Pons (tissue), 1 donor: ENCODE data around the gene PAPSS1.
"Not testable (repeated sequence)": the region's sequence is repeated elsewhere in the genome, so short reads cannot be mapped to it uniquely, and the experiment has no call there.

Experiments used
- DNase-seq: peaks from one replicate; pipeline ENCODE4 v3.0.0-alpha.2; 2016; ENCODE audit warnings: low spot score

The PAPSS1 gene

GRCh38 chr4:107719922-107720722 is at the start of gene PAPSS1:
Gene PAPSS1, minus strand, starts transcription at chr4:107720234. Its CDS starts 55 bp downstream, at chr4:107720179.
- DNase-seq: peak; percentile 97

GRCh38 chr4:107760281-107760947 is 40.4 kb upstream of the PAPSS1 start:
- DNase-seq: no peak

DNA sequence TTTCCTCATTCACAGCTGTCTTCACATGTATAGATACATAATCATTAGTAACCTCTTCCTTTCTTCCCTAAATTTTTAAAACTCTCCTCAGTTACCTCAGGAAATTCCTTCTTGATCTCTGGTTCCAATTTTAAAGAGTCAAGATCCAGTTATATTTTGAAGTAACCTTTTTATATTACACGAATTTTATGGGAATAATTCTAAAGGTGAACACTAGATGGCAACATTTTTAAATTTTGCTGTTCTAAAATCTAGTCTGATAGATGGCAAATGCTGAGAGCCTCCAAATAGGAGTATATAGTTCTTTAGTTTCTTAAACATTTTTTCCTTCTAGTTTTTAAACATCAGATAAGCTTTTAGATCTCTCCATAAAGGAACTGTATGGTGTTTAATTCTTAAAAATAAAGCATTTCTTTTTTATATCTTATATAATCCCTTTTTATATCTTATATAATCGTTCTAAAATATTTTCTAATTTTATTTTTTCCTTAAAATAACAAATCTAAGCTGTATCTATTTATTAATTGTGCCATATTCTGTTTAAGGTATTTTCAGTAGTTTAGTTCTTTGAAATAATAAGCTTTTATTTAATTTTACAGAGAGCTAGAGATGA is 37.9 kb upstream of the PAPSS1 start:
- peak; percentile 46 for DNase-seq

- DNase-seq: no peak
Observed at GRCh38 chr4:107757283-107757682, 37.2 kb upstream of the PAPSS1 start.

DNA sequence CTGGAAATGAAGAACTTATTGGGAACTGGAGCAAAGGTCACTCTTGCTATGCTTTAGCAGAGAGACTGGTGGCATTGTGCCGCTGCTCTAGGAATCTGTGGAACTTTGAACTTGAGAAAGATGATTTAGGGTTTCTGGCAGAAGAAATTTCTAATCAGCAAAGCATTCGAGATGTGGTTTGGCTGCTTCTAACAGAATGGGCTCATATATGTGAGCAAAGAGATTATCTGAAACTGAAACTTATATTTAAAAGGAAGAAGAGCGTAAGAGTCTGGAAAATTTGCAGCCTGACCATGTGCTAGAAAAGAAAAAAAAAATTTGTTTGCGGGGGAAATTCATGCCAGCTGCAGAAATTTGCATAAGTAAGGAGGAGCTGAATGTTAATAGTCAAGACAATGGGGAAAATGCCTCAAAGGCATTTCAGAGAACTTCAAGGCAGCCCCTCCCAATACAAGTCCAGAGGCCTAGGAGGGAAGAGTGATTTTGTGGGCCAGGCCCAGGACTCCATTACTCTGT is 35.9 kb upstream of the PAPSS1 start:
- DNase-seq: no peak

- no peak for DNase-seq
Observed at GRCh38 chr4:107751670-107752069, 31.6 kb upstream of the PAPSS1 start.

- DNase-seq: no peak
Observed at GRCh38 chr4:107747748-107748486, 27.9 kb upstream of the PAPSS1 start.

DNA sequence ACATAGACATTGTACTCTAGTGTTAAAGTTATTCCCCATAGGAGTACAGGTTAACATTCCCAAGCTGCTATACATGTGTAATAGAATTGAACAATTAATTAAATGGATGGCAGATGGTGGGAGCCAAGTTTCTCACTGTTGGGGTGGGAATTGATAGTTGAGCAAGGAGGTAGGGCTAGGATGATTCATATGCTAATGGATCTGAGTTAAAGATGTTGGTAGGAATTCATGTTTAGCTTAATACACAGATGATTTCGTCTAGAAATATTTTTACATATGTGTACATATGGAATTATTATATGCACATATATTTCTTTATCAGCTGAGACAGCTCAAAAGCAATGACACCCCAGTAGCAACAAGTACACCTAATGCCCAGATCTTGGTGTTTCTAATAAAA is 26.1 kb upstream of the PAPSS1 start:
- no peak for DNase-seq

DNA sequence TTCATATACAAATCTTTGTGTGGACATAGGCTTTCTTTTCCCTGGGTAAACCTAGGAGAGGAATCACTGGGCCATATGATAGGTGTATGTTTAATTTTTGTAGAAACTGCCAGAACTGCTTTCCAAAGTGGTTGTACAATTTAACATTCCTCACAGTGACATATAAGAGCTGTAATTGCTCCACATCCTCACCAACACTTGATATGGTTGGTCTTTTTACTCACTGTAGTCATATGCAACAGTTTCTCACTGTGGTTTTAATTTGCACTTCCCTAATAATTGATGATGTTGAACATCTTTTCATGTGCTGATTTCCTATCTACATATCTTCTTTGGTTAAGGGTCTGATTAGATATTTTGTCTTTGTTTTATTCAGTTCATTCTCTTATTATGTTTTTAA is 24.5 kb upstream of the PAPSS1 start:
- no peak for DNase-seq

- no peak for DNase-seq
Observed at GRCh38 chr4:107743532-107743931, 23.5 kb upstream of the PAPSS1 start.

GRCh38 chr4:107742791-107743190 is 22.8 kb upstream of the PAPSS1 start:
- DNase-seq: no peak

GRCh38 chr4:107742196-107742595 is 22.2 kb upstream of the PAPSS1 start:
- DNase-seq: no peak

GRCh38 chr4:107740950-107741701 is 21.1 kb upstream of the PAPSS1 start:
- DNase-seq: no peak

GRCh38 chr4:107740381-107740780 is 20.3 kb upstream of the PAPSS1 start:
- peak; percentile 31 for DNase-seq

DNA sequence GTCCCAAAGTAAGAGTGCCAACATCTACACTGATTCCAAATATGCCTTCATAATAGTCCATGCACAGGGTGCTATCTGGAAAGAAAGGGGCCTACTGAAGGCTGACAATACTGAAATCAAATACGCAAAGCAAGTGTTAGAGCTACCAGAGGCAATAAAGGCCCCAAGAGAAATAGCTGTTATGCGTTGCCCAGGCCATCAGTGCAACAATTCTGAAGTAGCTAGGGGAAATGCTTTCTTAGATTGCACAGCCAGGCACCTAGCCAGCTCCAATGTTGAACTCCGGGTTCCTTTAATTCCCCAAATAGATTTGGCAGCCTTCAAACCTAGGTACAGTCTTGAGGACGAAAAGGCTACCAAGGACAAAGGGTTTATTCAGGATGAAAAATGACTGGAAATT is 17.4 kb upstream of the PAPSS1 start:
- DNase-seq: no peak

GRCh38 chr4:107736924-107737448 is 17.0 kb upstream of the PAPSS1 start:
- DNase-seq: peak; percentile 53

DNA sequence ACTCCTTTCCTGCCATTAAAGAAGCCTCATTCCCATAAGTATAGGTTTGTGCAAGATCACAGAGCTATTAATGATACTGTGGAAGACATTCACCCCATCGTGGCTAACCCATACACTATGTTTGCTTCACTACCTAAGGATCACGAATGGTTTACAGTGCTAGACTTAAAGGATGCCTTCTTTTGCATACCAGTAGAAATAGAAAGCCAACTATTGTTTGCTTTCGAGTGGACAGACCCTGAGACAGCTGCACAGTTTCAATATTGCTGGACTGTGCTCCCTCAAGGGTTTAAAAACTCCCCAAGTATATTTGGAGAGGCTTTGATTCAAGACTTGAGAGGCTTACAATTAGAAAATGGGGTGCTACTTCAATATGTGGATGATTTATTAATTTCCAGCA is 16.0 kb upstream of the PAPSS1 start:
- no peak for DNase-seq

DNA sequence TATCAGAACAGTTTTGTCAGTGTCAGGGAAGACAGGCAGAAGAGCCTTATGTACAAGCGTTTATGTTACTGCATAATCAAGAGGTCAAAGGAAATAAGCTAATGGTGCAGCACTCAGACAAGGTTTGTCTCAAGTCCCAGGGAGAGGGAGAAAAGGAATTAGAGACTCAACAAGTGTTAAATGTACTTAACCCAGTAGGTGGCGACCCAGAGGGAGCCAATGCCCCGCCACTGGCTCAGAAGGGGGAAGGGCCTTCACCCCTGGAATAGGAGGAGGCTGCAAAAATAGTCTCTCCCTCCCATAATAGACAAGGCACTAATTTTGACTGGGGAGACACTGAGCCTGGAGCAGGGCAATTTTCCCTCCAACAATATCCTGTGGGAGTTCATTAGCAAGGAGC is 14.1 kb upstream of the PAPSS1 start:
- DNase-seq: no peak

- DNase-seq: no peak
Observed at GRCh38 chr4:107733431-107733925, 13.4 kb upstream of the PAPSS1 start.

DNA sequence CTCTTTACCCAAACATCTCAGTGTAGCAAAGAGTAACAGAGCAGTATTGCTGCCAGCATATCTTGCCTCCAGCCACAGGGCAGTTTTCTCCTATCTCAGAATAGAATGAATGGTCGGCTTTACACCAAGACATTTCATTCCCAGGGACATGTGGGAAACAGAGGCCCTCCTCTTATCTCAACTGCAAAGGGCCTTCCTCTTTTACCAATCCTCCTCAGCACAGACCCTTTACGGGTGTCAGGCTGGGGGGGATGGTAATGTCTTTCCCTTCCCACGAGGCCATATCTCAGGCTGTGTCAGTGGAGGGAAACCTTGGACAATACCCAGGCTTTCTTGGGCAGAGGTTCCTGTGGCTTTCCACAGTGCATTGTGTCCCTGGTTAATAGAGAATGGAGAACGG is 9.0 kb upstream of the PAPSS1 start:
- not testable (repeated sequence) for DNase-seq
